ENCODE results near the gene GOLGA3.

DNA sequence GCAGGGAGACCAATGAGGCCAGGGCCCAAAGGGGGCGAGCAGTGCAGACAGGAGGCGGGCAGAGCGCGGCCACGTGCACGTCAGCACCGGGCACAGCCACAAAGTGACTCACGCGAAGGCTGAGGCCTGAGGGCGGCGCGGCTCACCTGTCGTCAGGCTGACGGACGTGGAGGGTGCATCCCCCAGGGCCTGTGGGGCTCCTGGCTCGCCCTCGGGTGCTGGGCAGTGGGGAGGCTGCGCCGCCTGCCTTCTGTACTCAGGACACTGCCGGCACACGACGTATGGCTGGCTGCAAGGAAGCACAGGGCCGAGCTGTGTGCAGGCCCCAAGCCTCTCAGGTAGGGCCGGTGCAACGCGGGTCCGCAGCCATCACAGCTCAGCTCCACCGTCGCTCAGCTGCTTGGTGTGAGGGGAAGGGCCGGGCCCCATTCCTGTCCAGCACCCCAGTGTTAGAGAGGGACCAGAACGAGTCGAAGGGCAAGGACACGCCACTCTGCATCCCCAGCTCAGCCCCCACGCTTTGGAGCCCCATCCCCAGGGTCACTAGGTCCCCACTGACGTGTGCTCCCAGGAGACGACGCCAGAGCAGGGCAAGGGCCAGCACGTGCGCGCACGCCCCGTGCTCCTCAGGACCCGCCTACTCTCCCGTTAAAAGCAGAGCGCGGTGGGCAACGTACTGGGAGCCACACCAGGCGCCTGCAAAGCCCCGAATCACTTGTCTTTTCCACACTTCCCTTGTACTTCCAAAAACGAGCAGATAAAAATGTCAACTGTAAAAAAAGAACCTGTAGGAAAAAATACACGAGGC, 24.8 kb upstream of the GOLGA3 start:
- TF ChIP-seq, protein P1, sequence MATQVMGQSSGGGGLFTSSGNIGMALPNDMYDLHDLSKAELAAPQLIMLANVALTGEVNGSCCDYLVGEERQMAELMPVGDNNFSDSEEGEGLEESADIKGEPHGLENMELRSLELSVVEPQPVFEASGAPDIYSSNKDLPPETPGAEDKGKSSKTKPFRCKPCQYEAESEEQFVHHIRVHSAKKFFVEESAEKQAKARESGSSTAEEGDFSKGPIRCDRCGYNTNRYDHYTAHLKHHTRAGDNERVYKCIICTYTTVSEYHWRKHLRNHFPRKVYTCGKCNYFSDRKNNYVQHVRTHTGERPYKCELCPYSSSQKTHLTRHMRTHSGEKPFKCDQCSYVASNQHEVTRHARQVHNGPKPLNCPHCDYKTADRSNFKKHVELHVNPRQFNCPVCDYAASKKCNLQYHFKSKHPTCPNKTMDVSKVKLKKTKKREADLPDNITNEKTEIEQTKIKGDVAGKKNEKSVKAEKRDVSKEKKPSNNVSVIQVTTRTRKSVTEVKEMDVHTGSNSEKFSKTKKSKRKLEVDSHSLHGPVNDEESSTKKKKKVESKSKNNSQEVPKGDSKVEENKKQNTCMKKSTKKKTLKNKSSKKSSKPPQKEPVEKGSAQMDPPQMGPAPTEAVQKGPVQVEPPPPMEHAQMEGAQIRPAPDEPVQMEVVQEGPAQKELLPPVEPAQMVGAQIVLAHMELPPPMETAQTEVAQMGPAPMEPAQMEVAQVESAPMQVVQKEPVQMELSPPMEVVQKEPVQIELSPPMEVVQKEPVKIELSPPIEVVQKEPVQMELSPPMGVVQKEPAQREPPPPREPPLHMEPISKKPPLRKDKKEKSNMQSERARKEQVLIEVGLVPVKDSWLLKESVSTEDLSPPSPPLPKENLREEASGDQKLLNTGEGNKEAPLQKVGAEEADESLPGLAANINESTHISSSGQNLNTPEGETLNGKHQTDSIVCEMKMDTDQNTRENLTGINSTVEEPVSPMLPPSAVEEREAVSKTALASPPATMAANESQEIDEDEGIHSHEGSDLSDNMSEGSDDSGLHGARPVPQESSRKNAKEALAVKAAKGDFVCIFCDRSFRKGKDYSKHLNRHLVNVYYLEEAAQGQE (IDR thresholded peaks at IDR 0.05) = no peak
- TF ChIP-seq, protein P2, sequence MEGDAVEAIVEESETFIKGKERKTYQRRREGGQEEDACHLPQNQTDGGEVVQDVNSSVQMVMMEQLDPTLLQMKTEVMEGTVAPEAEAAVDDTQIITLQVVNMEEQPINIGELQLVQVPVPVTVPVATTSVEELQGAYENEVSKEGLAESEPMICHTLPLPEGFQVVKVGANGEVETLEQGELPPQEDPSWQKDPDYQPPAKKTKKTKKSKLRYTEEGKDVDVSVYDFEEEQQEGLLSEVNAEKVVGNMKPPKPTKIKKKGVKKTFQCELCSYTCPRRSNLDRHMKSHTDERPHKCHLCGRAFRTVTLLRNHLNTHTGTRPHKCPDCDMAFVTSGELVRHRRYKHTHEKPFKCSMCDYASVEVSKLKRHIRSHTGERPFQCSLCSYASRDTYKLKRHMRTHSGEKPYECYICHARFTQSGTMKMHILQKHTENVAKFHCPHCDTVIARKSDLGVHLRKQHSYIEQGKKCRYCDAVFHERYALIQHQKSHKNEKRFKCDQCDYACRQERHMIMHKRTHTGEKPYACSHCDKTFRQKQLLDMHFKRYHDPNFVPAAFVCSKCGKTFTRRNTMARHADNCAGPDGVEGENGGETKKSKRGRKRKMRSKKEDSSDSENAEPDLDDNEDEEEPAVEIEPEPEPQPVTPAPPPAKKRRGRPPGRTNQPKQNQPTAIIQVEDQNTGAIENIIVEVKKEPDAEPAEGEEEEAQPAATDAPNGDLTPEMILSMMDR (IDR thresholded peaks at IDR 0.05; ENCODE audit: low read depth, low read length, missing input control) = no peak
- TF ChIP-seq TAF1 (conservative IDR thresholded peaks at IDR 0.05) (no peak), GABPA (IDR thresholded peaks at IDR 0.05 in 1 of 2, conservative IDR thresholded peaks at IDR 0.05 in 1 of 2) (no peak), EGR1 (IDR thresholded peaks at IDR 0.05; ENCODE audit: low read depth in 2 of 2) (no peak), HNF4A (conservative IDR thresholded peaks at IDR 0.05) (no peak), SP1 (IDR thresholded peaks at IDR 0.05) (no peak)
- TF ChIP-seq, protein P3, sequence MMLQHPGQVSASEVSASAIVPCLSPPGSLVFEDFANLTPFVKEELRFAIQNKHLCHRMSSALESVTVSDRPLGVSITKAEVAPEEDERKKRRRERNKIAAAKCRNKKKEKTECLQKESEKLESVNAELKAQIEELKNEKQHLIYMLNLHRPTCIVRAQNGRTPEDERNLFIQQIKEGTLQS (IDR thresholded peaks at IDR 0.05) = no peak
